Hepatocyte (in vitro differentiated cells): ENCODE measurements around the gene EPSTI1.

Source experiments
- EZH2phosphoT487 ChIP-seq: fragments of 200-600 bp; sonication (generic); IDR thresholded peaks from one replicate; pipeline ENCODE4 v1.6.1; 2018; ENCODE audit warnings: antibody characterized with exemption, mild to moderate bottlenecking, low read depth, moderate library complexity; ENCODE audit not compliant: unreplicated experiment, severe bottlenecking
- TF ChIP-seq, protein P1 (sequence below): fragments of 200-600 bp; sonication (generic); IDR thresholded peaks from 2 replicates; pipeline ENCODE4 v1.5.1; 2016; ENCODE audit warnings: antibody characterized with exemption, mild to moderate bottlenecking; ENCODE audit not compliant: poor library complexity

DNA sequence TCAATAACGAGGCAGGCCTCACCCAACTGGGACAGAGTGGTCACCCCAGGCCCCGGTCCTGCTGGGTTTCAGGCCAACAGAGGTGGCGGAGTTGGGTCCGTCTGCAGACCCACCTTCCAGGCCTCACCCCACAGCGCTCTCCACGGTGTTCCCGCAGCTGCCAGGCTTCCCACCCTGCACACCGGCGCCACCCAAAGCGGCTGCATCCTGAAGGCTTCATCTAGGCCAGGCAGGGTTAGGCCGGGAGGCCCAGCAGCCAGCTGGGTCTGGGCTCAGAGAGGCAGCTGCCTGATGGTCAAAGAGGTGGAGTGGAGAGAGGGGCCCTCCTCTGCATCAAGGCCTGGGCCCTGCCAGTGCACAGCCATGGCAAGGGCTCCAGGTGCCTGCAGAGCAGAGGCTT lies 44.1 kb downstream of the EPSTI1 start:
- TF ChIP-seq, protein P1, sequence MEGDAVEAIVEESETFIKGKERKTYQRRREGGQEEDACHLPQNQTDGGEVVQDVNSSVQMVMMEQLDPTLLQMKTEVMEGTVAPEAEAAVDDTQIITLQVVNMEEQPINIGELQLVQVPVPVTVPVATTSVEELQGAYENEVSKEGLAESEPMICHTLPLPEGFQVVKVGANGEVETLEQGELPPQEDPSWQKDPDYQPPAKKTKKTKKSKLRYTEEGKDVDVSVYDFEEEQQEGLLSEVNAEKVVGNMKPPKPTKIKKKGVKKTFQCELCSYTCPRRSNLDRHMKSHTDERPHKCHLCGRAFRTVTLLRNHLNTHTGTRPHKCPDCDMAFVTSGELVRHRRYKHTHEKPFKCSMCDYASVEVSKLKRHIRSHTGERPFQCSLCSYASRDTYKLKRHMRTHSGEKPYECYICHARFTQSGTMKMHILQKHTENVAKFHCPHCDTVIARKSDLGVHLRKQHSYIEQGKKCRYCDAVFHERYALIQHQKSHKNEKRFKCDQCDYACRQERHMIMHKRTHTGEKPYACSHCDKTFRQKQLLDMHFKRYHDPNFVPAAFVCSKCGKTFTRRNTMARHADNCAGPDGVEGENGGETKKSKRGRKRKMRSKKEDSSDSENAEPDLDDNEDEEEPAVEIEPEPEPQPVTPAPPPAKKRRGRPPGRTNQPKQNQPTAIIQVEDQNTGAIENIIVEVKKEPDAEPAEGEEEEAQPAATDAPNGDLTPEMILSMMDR, result no peak
- no peak for TF ChIP-seq EZH2phosphoT487
